Right atrium auricular region (tissue), 2 donors: Measurements from ENCODE around the gene CDH13. TPM values are rescaled to one million over a fixed set of nuclear protein-coding genes. Genes with fewer than 3 reads are reported as not detected.

Source experiments
- DNase-seq: peaks from one replicate; pipeline ENCODE4 v3.0.0-alpha.2; 2019; ENCODE audit warnings: low spot score
- H3K27ac ChIP-seq, 2 donors: fragments of 200-600 bp; sonication (generic); 1 replicate in 1 of 2; 2 replicates in 1 of 2; pipeline ENCODE4 v1.5.1; 2016 to 2019
- H3K27me3 ChIP-seq, 2 donors: fragments of 200-600 bp; sonication (generic); one replicate each; pipeline versions ENCODE4 v1.5.1 to v1.6.0; 2017 to 2019
- H3K36me3 ChIP-seq: fragments of 200-600 bp; sonication (generic); one replicate; pipeline ENCODE4 v1.5.1; 2016
- H3K4me1 ChIP-seq, 2 donors: fragments of 200-600 bp; sonication (generic); one replicate each; pipeline versions ENCODE4 v1.5.1 to v1.6.0; 2017 to 2019
- H3K4me3 ChIP-seq, 2 donors: fragments of 200-600 bp; sonication (generic); 1 replicate in 1 of 2; 2 replicates in 1 of 2; pipeline ENCODE4 v1.5.1; 2017 to 2019; ENCODE audit warnings: mild to moderate bottlenecking in 1 of 2, moderate library complexity in 1 of 2
- H3K9me3 ChIP-seq, 2 donors: fragments of 200-600 bp; sonication (generic); one replicate each; pipeline ENCODE4 v1.5.1; 2019
- CTCF ChIP-seq, 2 donors: fragments of 200-600 bp; sonication (generic); IDR thresholded peaks; one replicate each; pipeline ENCODE4 v1.5.1; 2019; ENCODE audit warnings: antibody characterized with exemption in 2 of 2
- total RNA-seq, 2 donors: library from RNA; depleted of rRNA; stranded (reverse); fragments of >200 nt; gene quantifications; one replicate each; pipeline ENCODE4 v1.1.0, GENCODE V29; 2016

Gene CDH13
- total RNA-seq, 2 donors from 2014 or later = 75.4 to 85.9 TPM

GRCh38 chr16:83197450-83197849 lies 570.7 kb downstream of the CDH13 start:
- TF ChIP-seq CTCF (IDR thresholded peaks at IDR 0.05) = no peak
- Histone ChIP-seq H3K4me3 (no peak overlapping the region), H3K27ac (no peak overlapping the region), H3K36me3 (no peaks in the 10 kb centered on the region), H3K4me1 (no peaks in the 10 kb centered on the region), H3K9me3 (no peaks in the 10 kb centered on the region), H3K27me3 (no peaks in the 10 kb centered on the region)
- no peak for DNase-seq

GRCh38 chr16:83198977-83199376 lies 572.2 kb downstream of the CDH13 start:
- Histone ChIP-seq H3K4me3 (no peak overlapping the region), H3K4me1 (no peaks in the 10 kb centered on the region), H3K27ac (no peak overlapping the region), H3K36me3 (no peaks in the 10 kb centered on the region), H3K9me3 (no peaks in the 10 kb centered on the region), H3K27me3 (no peaks in the 10 kb centered on the region)
- peak; percentile 36 for DNase-seq
- no peak for TF ChIP-seq CTCF (IDR thresholded peaks at IDR 0.05)

DNA sequence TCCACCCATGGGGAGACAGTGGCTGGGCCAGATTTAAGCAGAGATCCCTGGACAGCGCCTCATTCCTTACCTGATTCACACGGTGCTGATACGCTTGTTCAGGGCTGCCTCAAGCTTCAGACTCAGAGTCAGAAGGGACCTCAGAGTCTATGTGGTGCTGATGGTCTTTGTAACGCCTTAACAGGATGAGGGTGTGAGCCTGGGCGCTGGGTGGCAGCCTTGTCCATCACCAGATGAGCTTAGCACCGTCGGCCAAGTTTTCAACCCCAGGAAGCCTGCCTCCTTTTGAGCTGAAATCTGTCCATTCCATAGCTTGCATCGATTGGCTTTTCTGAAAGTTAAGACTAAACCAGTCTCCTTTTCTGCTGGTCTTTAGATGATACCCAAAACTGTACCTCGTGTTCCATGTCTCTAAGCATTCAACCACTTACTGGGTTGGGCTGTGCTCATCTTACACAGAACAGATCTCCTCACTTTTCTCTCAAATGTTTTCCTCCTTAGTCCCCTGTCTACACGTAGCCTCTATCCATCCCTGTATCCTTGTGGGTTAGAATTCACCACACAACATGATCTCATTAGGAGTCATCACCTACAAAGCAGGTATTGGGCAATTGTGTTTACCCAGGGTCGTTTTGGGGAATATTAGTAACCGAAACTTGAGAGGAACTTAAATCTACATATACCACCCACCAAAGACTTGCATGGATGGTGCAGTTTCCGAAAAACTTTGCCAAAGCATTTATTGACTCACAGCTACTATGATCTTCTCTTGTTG lies 573.4 kb downstream of the CDH13 start:
- H3K27ac ChIP-seq = no peak overlapping the region
- H3K4me3 ChIP-seq = no peak overlapping the region
- H3K9me3 ChIP-seq = no peaks in the 10 kb centered on the region
- peak; percentile 30 for DNase-seq
- no peaks in the 10 kb centered on the region for H3K36me3 ChIP-seq
- TF ChIP-seq CTCF (IDR thresholded peaks at IDR 0.05) = peak in 1 of 2 donors; percentile 53
- H3K4me1 ChIP-seq = no peaks in the 10 kb centered on the region
- no peaks in the 10 kb centered on the region for H3K27me3 ChIP-seq

DNA sequence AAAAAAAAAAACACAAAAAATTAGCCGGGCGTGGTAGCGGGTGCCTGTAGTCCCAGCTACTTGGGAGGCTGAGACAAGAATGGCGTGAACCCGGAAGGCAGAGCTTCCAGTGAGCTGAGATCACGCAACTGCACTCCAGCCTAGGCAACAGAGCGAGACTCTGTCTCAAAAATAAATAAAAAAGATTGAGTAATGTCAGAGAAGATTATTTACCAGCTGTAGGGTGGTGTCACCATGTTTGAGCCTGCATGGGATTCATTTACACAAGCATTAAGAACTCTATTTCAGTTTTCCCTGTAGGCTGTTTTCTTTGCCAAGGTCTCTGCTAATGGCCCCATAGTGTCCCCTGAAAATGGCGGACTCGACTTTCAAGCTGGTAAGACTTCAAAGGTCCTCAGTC lies 575.0 kb downstream of the CDH13 start:
- Histone ChIP-seq H3K36me3 (no peaks in the 10 kb centered on the region), H3K27me3 (no peaks in the 10 kb centered on the region), H3K4me1 (no peaks in the 10 kb centered on the region), H3K4me3 (no peak overlapping the region), H3K27ac (no peak overlapping the region), H3K9me3 (no peaks in the 10 kb centered on the region)
- TF ChIP-seq CTCF (IDR thresholded peaks at IDR 0.05) = no peak
- DNase-seq = no peak

GRCh38 chr16:83205896-83206295 lies 579.1 kb downstream of the CDH13 start:
- Histone ChIP-seq H3K4me3 (no peak overlapping the region), H3K4me1 (no peaks in the 10 kb centered on the region), H3K27ac (no peak overlapping the region), H3K36me3 (no peaks in the 10 kb centered on the region), H3K27me3 (no peaks in the 10 kb centered on the region), H3K9me3 (no peaks in the 10 kb centered on the region)
- no peak for TF ChIP-seq CTCF (IDR thresholded peaks at IDR 0.05)
- DNase-seq = no peak

DNA sequence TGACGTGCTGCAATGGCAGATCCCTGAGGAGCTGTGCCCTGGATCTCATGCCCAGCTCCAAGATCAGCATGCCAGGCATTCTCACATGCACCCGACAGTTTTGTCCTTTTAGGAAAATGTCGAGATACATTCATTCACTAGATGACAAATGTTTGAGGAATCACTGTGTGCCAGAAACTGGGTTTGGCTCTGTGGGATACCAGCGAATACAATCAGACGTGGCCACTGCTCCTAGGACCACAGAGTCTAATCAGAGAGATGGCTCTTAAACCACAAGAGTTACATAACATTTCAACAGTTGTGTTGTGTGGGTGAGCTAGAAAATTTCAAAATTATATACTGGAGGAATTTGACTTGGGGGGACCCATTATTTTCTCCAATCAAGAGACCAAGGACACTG lies 579.7 kb downstream of the CDH13 start:
- Histone ChIP-seq H3K9me3 (no peaks in the 10 kb centered on the region), H3K27ac (no peak overlapping the region), H3K4me3 (no peak overlapping the region), H3K36me3 (no peaks in the 10 kb centered on the region), H3K27me3 (no peaks in the 10 kb centered on the region), H3K4me1 (no peaks in the 10 kb centered on the region)
- DNase-seq = no peak
- TF ChIP-seq CTCF (IDR thresholded peaks at IDR 0.05) = no peak
